Activated naive CD8-positive, alpha-beta T cell (primary cell): ENCODE results near the gene ZNF486.
A peak's percentile ranks its signal among the peaks of the same experiment; 100 is the strongest.
"Not testable (repeated sequence)": the region's sequence is repeated elsewhere in the genome, so short reads cannot be mapped to it uniquely, and the experiment has no call there.

Experiments
- H3K27ac Mint-ChIP-seq: one replicate; pipeline ENCODE4 v1.8.0; 2021; ENCODE audit warnings: mixed read lengths
- H3K27me3 Mint-ChIP-seq: one replicate; pipeline ENCODE4 v1.8.0; 2021; ENCODE audit warnings: mixed read lengths
- H3K36me3 Mint-ChIP-seq: one replicate; pipeline ENCODE4 v1.8.0; 2021; ENCODE audit warnings: mixed read lengths
- H3K4me1 Mint-ChIP-seq: one replicate; pipeline ENCODE4 v1.8.0; 2021; ENCODE audit warnings: low read depth, mixed read lengths
- H3K4me3 Mint-ChIP-seq: one replicate; pipeline ENCODE4 v1.8.0; 2021; ENCODE audit warnings: mild to moderate bottlenecking, mixed read lengths
- H3K9me3 Mint-ChIP-seq: one replicate; pipeline ENCODE4 v1.8.0; 2021; ENCODE audit warnings: low read depth, mixed read lengths

ZNF486 gene

GRCh38 chr19:20167020-20167644, at the start of gene ZNF486:
Gene ZNF486, plus strand, starts transcription at chr19:20167214. Its CDS starts 117 bp downstream, at chr19:20167331.
- H3K9me3 Mint-ChIP-seq = no peaks in the 10 kb centered on the region
- peaks cover 32% of the 10 kb centered on the region for H3K4me1 Mint-ChIP-seq
- H3K27me3 Mint-ChIP-seq = no peaks in the 10 kb centered on the region
- peak within 1 kb of the TSS; percentile 89 for H3K27ac Mint-ChIP-seq
- peaks cover 25% of the 10 kb centered on the region for H3K36me3 Mint-ChIP-seq
- H3K4me3 Mint-ChIP-seq = peak within 1 kb of the TSS; percentile 96

GRCh38 chr19:20118064-20118839, 48.8 kb upstream of the ZNF486 start:
- not testable (repeated sequence) for H3K4me1 Mint-ChIP-seq, H3K4me3 Mint-ChIP-seq, H3K27me3 Mint-ChIP-seq, H3K27ac Mint-ChIP-seq
- Mint-ChIP-seq H3K9me3 (peaks cover 34% of the 10 kb centered on the region), H3K36me3 (peaks cover 41% of the 10 kb centered on the region)

- H3K4me3 Mint-ChIP-seq = no peak overlapping the region
- no peak overlapping the region for H3K27ac Mint-ChIP-seq
- H3K9me3 Mint-ChIP-seq = peaks cover 17% of the 10 kb centered on the region
- H3K4me1 Mint-ChIP-seq = no peaks in the 10 kb centered on the region
- H3K27me3 Mint-ChIP-seq = no peaks in the 10 kb centered on the region
- H3K36me3 Mint-ChIP-seq = peaks cover 36% of the 10 kb centered on the region
Observed at GRCh38 chr19:20124879-20125278, 42.1 kb upstream of the ZNF486 start.

- H3K9me3 Mint-ChIP-seq = peaks cover 15% of the 10 kb centered on the region
- peaks cover 22% of the 10 kb centered on the region for H3K36me3 Mint-ChIP-seq
- H3K4me1 Mint-ChIP-seq, H3K27me3 Mint-ChIP-seq, H3K4me3 Mint-ChIP-seq, H3K27ac Mint-ChIP-seq: not testable (repeated sequence)
Observed at GRCh38 chr19:20132933-20133332, 34.1 kb upstream of the ZNF486 start.

- H3K4me3 Mint-ChIP-seq, H3K27ac Mint-ChIP-seq, H3K4me1 Mint-ChIP-seq, H3K27me3 Mint-ChIP-seq, H3K36me3 Mint-ChIP-seq: not testable (repeated sequence)
- H3K9me3 Mint-ChIP-seq = peaks cover 11% of the 10 kb centered on the region
Observed at GRCh38 chr19:20137714-20138113, 29.3 kb upstream of the ZNF486 start.

- Mint-ChIP-seq H3K4me1 (no peaks in the 10 kb centered on the region), H3K4me3 (no peak overlapping the region), H3K27me3 (no peaks in the 10 kb centered on the region), H3K9me3 (no peaks in the 10 kb centered on the region), H3K27ac (no peak overlapping the region), H3K36me3 (peaks cover 8% of the 10 kb centered on the region)
Observed at GRCh38 chr19:20151617-20152145, 15.3 kb upstream of the ZNF486 start.

- not testable (repeated sequence) for H3K27me3 Mint-ChIP-seq, H3K4me1 Mint-ChIP-seq, H3K36me3 Mint-ChIP-seq, H3K9me3 Mint-ChIP-seq, H3K4me3 Mint-ChIP-seq, H3K27ac Mint-ChIP-seq
Observed at GRCh38 chr19:20152506-20152905, 14.5 kb upstream of the ZNF486 start.

- no peaks in the 10 kb centered on the region for H3K27me3 Mint-ChIP-seq
- H3K9me3 Mint-ChIP-seq = peaks cover 4% of the 10 kb centered on the region
- H3K4me1 Mint-ChIP-seq = no peaks in the 10 kb centered on the region
- no peak overlapping the region for H3K27ac Mint-ChIP-seq
- H3K4me3 Mint-ChIP-seq = no peak overlapping the region
- peaks cover 10% of the 10 kb centered on the region for H3K36me3 Mint-ChIP-seq
Observed at GRCh38 chr19:20153281-20153680, 13.7 kb upstream of the ZNF486 start.

GRCh38 chr19:20154636-20155035, 12.4 kb upstream of the ZNF486 start:
- Mint-ChIP-seq H3K27ac (no peak overlapping the region), H3K36me3 (peaks cover 16% of the 10 kb centered on the region), H3K4me1 (no peaks in the 10 kb centered on the region), H3K4me3 (no peak overlapping the region), H3K9me3 (peaks cover 16% of the 10 kb centered on the region), H3K27me3 (no peaks in the 10 kb centered on the region)

GRCh38 chr19:20162821-20163220, 4.2 kb upstream of the ZNF486 start:
- Mint-ChIP-seq H3K4me1 (peaks cover 28% of the 10 kb centered on the region), H3K4me3 (no peak overlapping the region), H3K36me3 (peaks cover 16% of the 10 kb centered on the region), H3K27me3 (no peaks in the 10 kb centered on the region), H3K27ac (no peak overlapping the region), H3K9me3 (peaks cover 16% of the 10 kb centered on the region)

GRCh38 chr19:20164456-20164855, 2.6 kb upstream of the ZNF486 start:
- H3K4me3 Mint-ChIP-seq = no peak overlapping the region

GRCh38 chr19:20165971-20166592, 932 bp upstream of the ZNF486 start:
- Mint-ChIP-seq H3K27ac (peak overlapping the region; percentile 41), H3K27me3 (no peaks in the 10 kb centered on the region), H3K4me1 (peaks cover 33% of the 10 kb centered on the region), H3K4me3 (no peak overlapping the region), H3K36me3 (peaks cover 14% of the 10 kb centered on the region), H3K9me3 (no peaks in the 10 kb centered on the region)

More at GRCh38 chr19:20164456-20164855, 2.6 kb upstream of the ZNF486 start:
- H3K27me3 Mint-ChIP-seq = no peaks in the 10 kb centered on the region
- peaks cover 9% of the 10 kb centered on the region for H3K36me3 Mint-ChIP-seq
- no peak overlapping the region for H3K27ac Mint-ChIP-seq
- H3K9me3 Mint-ChIP-seq = peaks cover under 1% of the 10 kb centered on the region
- H3K4me1 Mint-ChIP-seq = peaks cover 28% of the 10 kb centered on the region

GRCh38 chr19:20167651-20168122, 673 bp downstream of the ZNF486 start:
- H3K27ac Mint-ChIP-seq = peak overlapping the region; percentile 89
- H3K9me3 Mint-ChIP-seq = no peaks in the 10 kb centered on the region
- H3K4me1 Mint-ChIP-seq = peaks cover 26% of the 10 kb centered on the region
- peak overlapping the region; percentile 96 for H3K4me3 Mint-ChIP-seq
- no peaks in the 10 kb centered on the region for H3K27me3 Mint-ChIP-seq
- H3K36me3 Mint-ChIP-seq = peaks cover 26% of the 10 kb centered on the region

GRCh38 chr19:20171285-20171684, 4.3 kb downstream of the ZNF486 start:
- H3K27ac Mint-ChIP-seq = no peak overlapping the region
- no peak overlapping the region for H3K4me3 Mint-ChIP-seq
- H3K36me3 Mint-ChIP-seq = peaks cover 31% of the 10 kb centered on the region
- H3K27me3 Mint-ChIP-seq = no peaks in the 10 kb centered on the region
- H3K4me1 Mint-ChIP-seq = peaks cover 15% of the 10 kb centered on the region
- H3K9me3 Mint-ChIP-seq = peaks cover 4% of the 10 kb centered on the region

GRCh38 chr19:20175848-20176247, 8.8 kb downstream of the ZNF486 start:
- H3K36me3 Mint-ChIP-seq = peaks cover 39% of the 10 kb centered on the region

More at GRCh38 chr19:20175848-20176247, 8.8 kb downstream of the ZNF486 start:
- H3K27ac Mint-ChIP-seq, H3K4me1 Mint-ChIP-seq, H3K4me3 Mint-ChIP-seq, H3K27me3 Mint-ChIP-seq, H3K9me3 Mint-ChIP-seq: not testable (repeated sequence)
